Effector CD8-positive, alpha-beta T cell (primary cell): ENCODE data around the gene RCOR2.
"Not testable (repeated sequence)": the region's sequence is repeated elsewhere in the genome, so short reads cannot be mapped to it uniquely, and the experiment has no call there.

ENCODE experiments used
- DNase-seq: peaks from one replicate; lab custom pipeline; 2025; lab: John Stamatoyannopoulos, UW

Gene RCOR2

GRCh38 chr11:63879598-63880402 lies 37.2 kb downstream of the RCOR2 start:
- DNase-seq = no peak

- no peak for DNase-seq
Observed at GRCh38 chr11:63877658-63878241, 39.2 kb downstream of the RCOR2 start.

- no peak for DNase-seq
Observed at GRCh38 chr11:63876616-63877015, 40.3 kb downstream of the RCOR2 start.

GRCh38 chr11:63875506-63876065 lies 41.4 kb downstream of the RCOR2 start:
- DNase-seq = no peak

- DNase-seq = no peak
Observed at GRCh38 chr11:63874511-63874910, 42.5 kb downstream of the RCOR2 start.

GRCh38 chr11:63873311-63873710 lies 43.7 kb downstream of the RCOR2 start:
- no peak for DNase-seq

- DNase-seq = no peak
Observed at GRCh38 chr11:63872800-63873197, 44.2 kb downstream of the RCOR2 start.

- DNase-seq = no peak
Observed at GRCh38 chr11:63871962-63872799, 44.8 kb downstream of the RCOR2 start.

GRCh38 chr11:63870351-63871140 lies 46.4 kb downstream of the RCOR2 start:
- no peak for DNase-seq

GRCh38 chr11:63869683-63870082 lies 47.3 kb downstream of the RCOR2 start:
- peak; percentile 13 for DNase-seq

- DNase-seq = no peak
Observed at GRCh38 chr11:63869171-63869591, 47.8 kb downstream of the RCOR2 start.

- no peak for DNase-seq
Observed at GRCh38 chr11:63868399-63869064, 48.4 kb downstream of the RCOR2 start.

GRCh38 chr11:63867511-63867910 lies 49.5 kb downstream of the RCOR2 start:
- DNase-seq = no peak

- peak; percentile 37 for DNase-seq
Observed at GRCh38 chr11:63866211-63866610, 50.8 kb downstream of the RCOR2 start.

- not testable (repeated sequence) for DNase-seq
Observed at GRCh38 chr11:63863620-63864019, 53.3 kb downstream of the RCOR2 start.

GRCh38 chr11:63862923-63863322 lies 54.0 kb downstream of the RCOR2 start:
- DNase-seq = no peak
